GM18508 (cell line): ENCODE results near the gene SLAMF6.
"Not testable (repeated sequence)": the region's sequence is repeated elsewhere in the genome, so short reads cannot be mapped to it uniquely, and the experiment has no call there.

Experiments used
- ATAC-seq: cut with Tn5 transposase; IDR thresholded peaks from one replicate; pipeline ENCODE4 v1.9.1; 2021; ENCODE audit warnings: moderate number of reproducible peaks; ENCODE audit not compliant: insufficient read depth, unreplicated experiment

The SLAMF6 gene

GRCh38 chr1:160522622-160523345, at the start of gene SLAMF6:
SLAMF6 (minus strand) TSS chr1:160523255; CDS start chr1:160523192, 63 bp downstream.
- ATAC-seq, result no peak

DNA sequence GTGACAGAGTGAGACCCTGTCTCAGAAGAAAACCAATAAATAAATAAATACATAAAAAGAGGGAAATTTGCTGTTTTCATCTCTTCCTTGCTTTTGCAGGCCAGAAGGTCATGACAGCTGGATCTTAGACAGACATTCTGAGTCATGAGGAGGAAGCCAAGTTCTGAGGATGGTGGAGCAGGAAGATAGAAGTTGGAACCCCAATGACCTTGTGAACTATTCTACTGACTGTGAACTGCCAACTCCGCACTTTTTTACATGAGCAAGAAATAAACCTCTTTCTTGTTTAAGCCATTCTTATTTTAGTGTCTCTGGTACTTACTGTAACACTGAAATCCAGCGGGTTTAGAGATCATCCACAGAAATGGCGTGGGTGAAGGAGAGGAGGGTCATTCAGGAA, 47.8 kb upstream of the SLAMF6 start:
- ATAC-seq, result no peak

GRCh38 chr1:160569806-160570205, 46.8 kb upstream of the SLAMF6 start:
- ATAC-seq, result no peak

GRCh38 chr1:160567858-160568682, 45.0 kb upstream of the SLAMF6 start:
- ATAC-seq, result no peak

- no peak for ATAC-seq
Measured at GRCh38 chr1:160567341-160567740, 44.3 kb upstream of the SLAMF6 start.

- no peak for ATAC-seq
Measured at GRCh38 chr1:160565564-160565963, 42.5 kb upstream of the SLAMF6 start.

DNA sequence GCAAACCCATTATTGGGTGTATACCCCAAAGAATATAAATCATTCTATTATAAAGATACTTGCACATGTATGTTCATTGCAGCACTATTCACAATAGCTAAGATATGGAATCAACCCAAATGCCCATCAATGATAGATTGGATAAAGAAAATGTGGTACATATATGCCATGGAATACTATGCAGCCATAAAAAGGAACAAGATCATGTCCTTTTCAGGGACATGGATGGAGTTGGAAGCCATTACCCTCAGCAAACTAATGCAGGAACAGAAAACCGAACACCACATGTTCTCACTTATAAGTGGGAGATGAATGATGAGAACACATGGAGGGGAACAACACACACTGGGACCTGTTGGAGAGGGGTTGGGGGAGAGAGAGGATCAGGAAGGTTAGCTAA, 40.2 kb upstream of the SLAMF6 start:
- not testable (repeated sequence) for ATAC-seq

DNA sequence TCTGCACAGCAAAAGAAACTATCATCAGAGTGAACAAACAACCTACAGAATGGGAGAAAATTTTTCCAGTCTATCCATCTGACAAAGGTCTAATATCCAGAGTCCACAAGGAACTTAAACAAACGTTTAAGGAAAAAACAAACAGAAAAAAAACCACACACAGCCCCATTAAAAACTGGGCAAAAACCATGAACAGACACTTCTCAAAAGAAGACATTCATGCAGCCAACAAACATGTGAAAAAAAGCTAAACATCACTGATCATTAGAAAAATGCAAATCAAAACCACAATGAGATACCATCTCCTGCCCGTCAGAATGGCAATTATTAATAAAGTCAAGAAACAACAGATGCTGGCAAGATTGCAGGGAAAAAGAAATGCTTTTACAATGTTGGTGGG, 39.7 kb upstream of the SLAMF6 start:
- ATAC-seq, result not testable (repeated sequence)

GRCh38 chr1:160560806-160561205, 37.8 kb upstream of the SLAMF6 start:
- ATAC-seq, result no peak

DNA sequence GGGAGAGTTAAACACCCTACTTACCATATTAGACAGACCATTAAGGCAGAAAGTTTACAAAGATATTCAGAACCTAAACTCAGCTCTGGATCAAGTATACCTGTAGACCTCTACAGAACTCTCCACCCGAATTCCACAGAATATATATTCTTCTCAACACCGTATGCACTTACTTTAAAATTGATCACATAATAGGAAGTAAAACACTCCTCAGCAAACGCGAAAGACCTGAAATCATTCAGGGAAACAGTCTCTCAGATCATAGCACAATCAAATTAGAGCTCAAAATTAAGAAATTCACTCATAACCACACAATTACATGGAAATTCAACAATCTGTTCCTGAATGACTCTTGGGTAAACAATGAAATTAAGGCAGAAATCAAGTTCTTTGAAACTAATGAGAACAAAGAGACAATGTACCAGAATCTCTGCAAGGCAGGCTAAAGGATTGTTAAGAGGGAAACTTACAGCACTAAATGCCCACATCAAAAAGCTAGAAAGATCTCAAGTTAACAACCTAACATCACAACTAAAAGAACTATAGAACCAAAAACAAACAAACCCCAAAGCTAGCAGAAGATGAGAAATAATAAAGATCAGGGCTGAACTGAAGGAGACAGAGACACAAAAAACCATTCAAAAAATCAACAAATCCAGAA, 37.1 kb upstream of the SLAMF6 start:
- ATAC-seq, result no peak

GRCh38 chr1:160559437-160559836, 36.4 kb upstream of the SLAMF6 start:
- not testable (repeated sequence) for ATAC-seq

- ATAC-seq, result no peak
Measured at GRCh38 chr1:160558660-160559380, 35.8 kb upstream of the SLAMF6 start.

DNA sequence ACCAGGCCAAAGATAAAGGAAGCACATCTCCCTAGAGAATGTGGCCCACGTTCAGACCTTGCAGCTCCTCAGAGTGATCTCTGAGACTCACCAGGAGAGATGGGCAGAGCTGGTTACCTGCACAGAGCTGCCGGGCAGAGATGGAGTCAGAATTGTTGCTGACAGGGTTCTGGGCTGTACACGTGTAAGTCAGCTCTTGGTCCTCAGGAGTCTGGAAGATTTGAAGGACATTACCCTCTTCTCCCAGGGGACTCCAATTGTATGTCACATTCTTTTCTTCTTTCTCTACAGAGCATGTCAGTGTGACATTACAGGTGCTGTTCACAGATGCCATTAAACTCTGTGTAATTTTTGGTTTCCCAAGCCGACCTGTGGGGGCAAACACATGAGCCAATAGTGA, 30.7 kb upstream of the SLAMF6 start:
- no peak for ATAC-seq

- no peak for ATAC-seq
Measured at GRCh38 chr1:160552425-160552824, 29.4 kb upstream of the SLAMF6 start.

DNA sequence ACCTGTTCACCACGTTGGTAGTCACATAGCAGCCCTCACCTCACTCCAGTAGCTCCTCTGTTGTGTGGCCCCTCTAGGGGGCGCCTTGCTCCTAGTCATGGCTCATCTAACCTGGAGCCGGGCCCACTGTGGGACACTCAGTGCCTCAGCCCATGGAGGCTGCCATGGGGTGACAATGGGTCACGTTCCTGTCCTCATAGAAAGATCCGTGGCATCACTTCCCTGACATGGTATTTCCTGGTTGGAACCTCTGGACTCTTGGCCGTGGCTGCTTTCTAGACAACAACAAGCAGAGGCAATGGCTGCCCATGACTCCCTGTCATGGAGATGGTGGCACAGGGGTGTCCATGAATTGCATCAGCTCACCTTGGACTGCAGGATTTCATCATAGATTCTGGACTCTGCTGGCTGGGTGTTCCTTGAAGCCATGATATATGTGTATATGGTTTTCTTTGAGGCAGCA, 27.5 kb upstream of the SLAMF6 start:
- no peak for ATAC-seq

- no peak for ATAC-seq
Measured at GRCh38 chr1:160549665-160550006, 26.6 kb upstream of the SLAMF6 start.

DNA sequence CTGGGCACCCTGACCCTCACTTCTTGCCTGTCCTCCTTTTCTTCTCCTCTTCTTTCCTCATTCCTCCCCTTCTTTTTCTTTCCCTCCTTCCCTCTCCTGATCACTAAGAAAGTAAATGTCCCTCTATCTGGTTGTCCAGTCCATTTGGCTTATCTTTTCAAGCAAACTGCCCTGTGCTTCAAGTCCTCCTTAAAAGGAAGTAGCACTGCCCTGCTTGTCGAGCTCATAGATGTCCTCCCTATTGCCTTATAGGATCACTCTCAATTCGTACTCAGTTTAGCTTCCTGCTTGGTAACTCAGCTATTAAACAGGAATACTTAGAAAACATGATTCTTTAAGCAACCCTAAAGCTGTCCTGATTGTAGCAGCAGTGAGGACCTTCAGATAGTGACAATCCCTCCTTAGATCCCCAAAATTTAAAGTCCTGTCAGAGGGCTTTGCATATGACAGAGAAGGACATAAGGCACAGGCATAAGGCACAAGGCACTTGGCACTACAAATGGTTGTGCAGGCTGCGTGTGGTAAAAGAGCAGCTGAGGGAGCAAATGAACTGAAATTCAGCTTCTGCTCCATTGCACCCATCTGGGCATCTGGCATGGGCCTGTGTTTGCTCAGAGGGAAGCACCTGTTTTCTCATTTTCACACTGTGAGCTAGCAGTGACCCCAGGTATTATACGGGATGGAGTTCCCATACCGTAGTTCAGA, 26.1 kb upstream of the SLAMF6 start:
- no peak for ATAC-seq

DNA sequence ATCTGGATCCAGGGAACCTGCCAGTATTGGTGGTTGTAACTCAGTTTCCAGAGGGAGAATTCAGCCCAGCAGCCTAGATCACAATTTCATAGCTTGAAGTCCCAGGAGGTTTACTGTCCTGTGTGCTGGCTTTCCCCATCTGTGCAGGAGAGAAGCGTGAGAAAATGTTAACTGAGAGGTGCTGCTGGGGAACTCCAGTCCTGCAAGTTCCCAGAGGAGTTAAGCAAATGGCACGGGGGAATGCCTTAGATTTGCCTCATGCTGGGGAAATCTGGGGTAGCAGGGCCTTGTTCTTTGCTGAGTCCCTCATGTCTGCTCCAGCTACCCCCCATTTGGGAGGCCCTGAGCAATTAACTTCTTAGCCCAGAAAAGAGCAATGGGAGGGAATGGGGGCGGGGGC, 25.1 kb upstream of the SLAMF6 start:
- ATAC-seq, result no peak

- no peak for ATAC-seq
Measured at GRCh38 chr1:160547422-160547821, 24.4 kb upstream of the SLAMF6 start.

- no peak for ATAC-seq
Measured at GRCh38 chr1:160546942-160547341, 23.9 kb upstream of the SLAMF6 start.
